ENCODE results near the gene PQBP1. TPM values are rescaled to one million over a fixed set of nuclear protein-coding genes. Genes with fewer than 3 reads are reported as not detected.

The PQBP1 gene
- total and polyA plus RNA-seq, 2 of the 13 experiments (the other 11 are each of a cell fraction or from before 2014, with no cell fraction given) = 58.1 to 80.9 TPM

- 3% methylated on average over 5 of the region's 27 CpGs for WGBS (ENCODE audit: low lambda C conversion rate)
- Histone ChIP-seq H3K36me3 (replicated peaks in 1 of 2; ENCODE audit: control insufficient read depth in 1 of 2, insufficient read depth in 2 of 2, low read length in 2 of 2) (peaks cover 0 to 17% of the 10 kb centered on the region in 2 experiments; a peak in 2 of 5 replicates), H3K79me2 (ENCODE audit: insufficient read depth, low read length) (peaks cover 13% of the 10 kb centered on the region), H3K9ac (ENCODE audit: insufficient read depth, low read depth, low read length) (peak overlapping the region; percentile 59), H3K4me2 (ENCODE audit: low read depth, low read length) (peak overlapping the region; percentile 83), H3K9me3 (ENCODE audit: low read length) (no peaks in the 10 kb centered on the region), H3K27ac (ENCODE audit: extremely low read length, insufficient read depth, low read length) (peak overlapping the region; percentile 54), H2AFZ (ENCODE audit: low read length) (no peak overlapping the region), H3K4me1 (ENCODE audit: insufficient read depth, low read length) (peaks cover 31% of the 10 kb centered on the region), H3K27me3 (ENCODE audit: control insufficient read depth in 1 of 2, insufficient read depth in 2 of 2, low read length in 2 of 2) (no peaks in the 10 kb centered on the region), H4K20me1 (ENCODE audit: insufficient read depth, low read length) (no peaks in the 10 kb centered on the region), H3K4me3 (replicated peaks in 1 of 3; ENCODE audit: insufficient read depth in 1 of 3, low read depth in 2 of 3, low read length in 3 of 3) (peak overlapping the region; percentile 47 to 85 (median 75); a peak in 5 of 6 replicates)
- BruUV-seq (replicated peaks) = TSS peak; percentile 34
- DNase-seq (ENCODE audit: low spot score) (peak; percentile 88), ATAC-seq (peak; percentile 64), FAIRE-seq (peak; percentile 99)
- CTCF ChIA-PET (ENCODE audit: low intra/inter-chr PET ratio, low total read pairs) = interaction anchor here (0.7 to 1.2 kb wide), 4 partner anchors 20 to 155 kb away, joined by 3 to 5 read pairs (median 3); partner anchors contain the start of genes GLOD5, PQBP1 and TIMM17B
- intact Hi-C loops (cut with micrococcal nuclease; ENCODE audit: unreplicated experiment) (loop anchor here (2.0 to 10.0 kb wide), 3 partner anchors 21 to 270 kb away; partner anchors contain the start of genes GLOD5, PQBP1 and TIMM17B), in situ Hi-C loops (cut with HindIII; ENCODE audit: extremely low pct_ligation_motif_present, low pct_unique_long_range_greater_than_20kb) (no loop called here)
- POLR2A ChIA-PET = no interaction called here
- TF ChIP-seq SMAD3 (CRISPR knock-in tag; IDR thresholded peaks at IDR 0.05) (0 out of 2 replicates have a peak, but pooled peaks have one; percentile 55), FOXJ3 (CRISPR knock-in tag; IDR thresholded peaks at IDR 0.05; ENCODE audit: borderline replicate concordance) (no peak), PCBP2 (optimal IDR thresholded peaks at IDR 0.05; ENCODE audit: low read depth, low read length, poor library complexity, severe bottlenecking) (no peak), CTCF (CRISPR knock-in tag; IDR thresholded peaks at IDR 0.05) (peak; percentile 91), YY1 (IDR thresholded peaks at IDR 0.05; ENCODE audit: insufficient read depth, insufficient replicate concordance, low read depth, low read length) (peak; percentile 42), ZNF430 (CRISPR knock-in tag; IDR thresholded peaks at IDR 0.05) (no peak), IKZF5 (CRISPR knock-in tag; IDR thresholded peaks at IDR 0.05) (peak; percentile 50; the same call in 1 of the 2 replicates), MAFF (IDR thresholded peaks at IDR 0.05; ENCODE audit: low read depth, low read length) (no peak), LCORL (IDR thresholded peaks at IDR 0.05) (no peak), LCORL (CRISPR knock-in tag; IDR thresholded peaks at IDR 0.05) (peak; percentile 18; the same call in 1 of the 2 replicates), HES4 (CRISPR knock-in tag; IDR thresholded peaks at IDR 0.05; ENCODE audit: borderline replicate concordance) (no peak), RFX5 (IDR thresholded peaks at IDR 0.05; ENCODE audit: low read depth, low read length) (peak; percentile 79), CENPT (CRISPR knock-in tag; IDR thresholded peaks at IDR 0.05; ENCODE audit: low read depth) (no peak), CEBPG (CRISPR knock-in tag; IDR thresholded peaks at IDR 0.05) (0 out of 2 replicates have a peak, but pooled peaks have one; percentile 5), ZNF614 (CRISPR knock-in tag; IDR thresholded peaks at IDR 0.05; ENCODE audit: borderline replicate concordance) (no peak), RFX1 (IDR thresholded peaks at IDR 0.05) (peak; percentile 83), PRDM10 (CRISPR knock-in tag; IDR thresholded peaks at IDR 0.05; ENCODE audit: low read depth) (peak; percentile 30; the same call in 1 of the 2 replicates)
Measured at GRCh38 chrX:48917139-48918001, 19.6 kb downstream of the PQBP1 start.
